Heart left ventricle (tissue), 13 donors: ENCODE results near the gene DNAJC6.

ENCODE experiments used
- CTCF ChIP-seq, 12 donors: fragments of 200-600 bp; sonication (generic) in 4 of 12; IDR thresholded peaks; one replicate each; pipeline versions ENCODE4 v1.5.0 to v1.8.0; 2018 to 2022; ENCODE audit warnings: antibody characterized with exemption in 12 of 12, mild to moderate bottlenecking in 5 of 12
- POLR2A ChIP-seq, 2 donors: fragments of 450-650 bp; IDR thresholded peaks; one replicate each; pipeline ENCODE4 v1.6.1; 2017; ENCODE audit warnings: antibody characterized with exemption in 2 of 2, mild to moderate bottlenecking in 2 of 2, moderate library complexity in 2 of 2
- donor health status: ischemic (EF 13 %, LVEDD 7.1; RV severe dilation, severe dysfunction).
- donor health status: DM: no; HTN: yes; CAD: no.
- donor health status: DM: no; HTN: no; CAD: no.
- donor health status: ischemic (EF 25% LVEDD 6.9; RV normal size, moderate dysfunction).
- donor health status: ischemic (EF 25% LVEDD 5.7; RV mildly dilated, moderate dysfunction).
- donor health status: ischemic (EF 35%, LVEDD 5.7; RV mildly dilated, moderate dysfunction).
- donor health status: nonischemic (EF 11% LVEDD 7.7; RV severe dilation, severe dysfunction).
- donor health status: DM: yes; HTN: yes; CAD: no.
- donor health status: PGD.
- donor health status: ischemic (EF 29% LVEDD 5.4; RV normal size, mild dysfunction).
- donor health status: nonischemic (EF 23%, LVEDD 6.1; RV moderate dilation, normal function).

- TF ChIP-seq CTCF (IDR thresholded peaks at IDR 0.05): no peak
- TF ChIP-seq POLR2A (IDR thresholded peaks at IDR 0.05): no peak
These were observed 119.7 kb downstream of the DNAJC6 start for GRCh38 chr1:65429078-65429477.
